Endothelial cell of umbilical vein (primary cell): ENCODE results near the gene TAPBP. TPM values are rescaled to one million over a fixed set of nuclear protein-coding genes. Genes with fewer than 3 reads are reported as not detected.

Experiments used
- BruUV-seq: library from RNA; stranded (reverse); fragments of 400-500 nt; replicated peaks from 2 replicates; lab custom pipeline; 2021; lab: Mats Ljungman, UMichigan
- CTCF ChIA-PET: fragments of 300-600, 350-600 bp; sonication (Branson Sonifier 250); formaldehyde crosslinking; loops from one replicate; lab custom pipeline; 2021; ENCODE audit warnings: antibody characterized with exemption, inconsistent platforms; lab: Charles Lee
- POLR2A ChIA-PET: fragments of 300-600, 350-600 bp; sonication (Branson Sonifier 250); formaldehyde crosslinking; loops from one replicate; lab custom pipeline; 2021; ENCODE audit warnings: antibody characterized with exemption, inconsistent platforms; lab: Charles Lee
- DNase-seq: peaks from one replicate; pipeline ENCODE4 v3.0.0-alpha.2; 2011; ENCODE audit warnings: low read depth, low spot score
- FAIRE-seq: peaks from 2 replicates; lab custom pipeline; 2011; peaks lifted over from hg19 to GRCh38; lab: Jason Lieb, UNC
- H2AFZ ChIP-seq: 2 replicates; pipeline ENCODE4 v1.6.0; 2012; ENCODE audit warnings: low read depth, low read length, control low read depth, inconsistent platforms
- H3K27ac ChIP-seq: 2 replicates; pipeline ENCODE4 v1.5.1; 2011; ENCODE audit warnings: low read depth, mild to moderate bottlenecking, control low read depth, low read length, moderate library complexity; ENCODE audit not compliant: insufficient read depth
- H3K27me3 ChIP-seq, 2 experiments: 2 replicates each; pipeline versions ENCODE4 v1.6.0 to v1.6.1; 2011; ENCODE audit warnings: low read length in 2 of 2, mixed read lengths in 1 of 2; ENCODE audit not compliant: control insufficient read depth in 2 of 2, insufficient read depth in 2 of 2
- H3K36me3 ChIP-seq, 2 experiments: 2 replicates in 1 of 2; 3 replicates in 1 of 2; pipeline ENCODE4 v1.5.1; 2011; ENCODE audit warnings: low read length in 2 of 2, mild to moderate bottlenecking in 1 of 2, moderate library complexity in 1 of 2; ENCODE audit not compliant: control insufficient read depth in 2 of 2, insufficient read depth in 2 of 2; ENCODE audit errors: extremely low read depth in 1 of 2
- H3K4me1 ChIP-seq: 3 replicates; pipeline ENCODE4 v1.5.1; 2011; ENCODE audit warnings: mild to moderate bottlenecking, low read length; ENCODE audit not compliant: control insufficient read depth, insufficient read depth; ENCODE audit errors: extremely low read depth
- H3K4me2 ChIP-seq: 2 replicates; pipeline ENCODE4 v1.6.1; 2011; ENCODE audit warnings: low read length, control low read depth, mixed read lengths; ENCODE audit not compliant: insufficient read depth
- H3K4me3 ChIP-seq, 3 experiments: fragments of 200-600 bp in 1 of 3; sonication (generic), shearing (Covaris generic) in 1 of 3; replicated peaks in 1 of 3; 2 replicates each; pipeline ENCODE4 v1.5.1; 2011 to 2016; ENCODE audit warnings: control low read depth in 3 of 3, low read length in 3 of 3, mild to moderate bottlenecking in 2 of 3, inconsistent platforms in 1 of 3, low read depth in 1 of 3, moderate library complexity in 1 of 3; ENCODE audit not compliant: insufficient read depth in 1 of 3
- H3K79me2 ChIP-seq: 2 replicates; pipeline ENCODE4 v1.6.0; 2012; ENCODE audit warnings: low read length, inconsistent platforms; ENCODE audit not compliant: control insufficient read depth, insufficient read depth
- H3K9ac ChIP-seq: replicated peaks from 2 replicates; pipeline ENCODE3; 2011; ENCODE audit warnings: low read length, control low read depth; ENCODE audit not compliant: insufficient read depth; ENCODE audit errors: extremely low read depth
- H3K9me1 ChIP-seq: replicated peaks from 3 replicates; pipeline ENCODE4 v1.6.0; 2011; ENCODE audit warnings: mild to moderate bottlenecking, low read length; ENCODE audit not compliant: control insufficient read depth, insufficient read depth; ENCODE audit errors: extremely low read depth
- H3K9me3 ChIP-seq: replicated peaks from 2 replicates; pipeline ENCODE4 v1.5.1; 2012; ENCODE audit warnings: low read length, inconsistent platforms; ENCODE audit not compliant: control insufficient read depth, insufficient read depth
- H4K20me1 ChIP-seq: replicated peaks from 2 replicates; pipeline ENCODE3; 2011; ENCODE audit warnings: mild to moderate bottlenecking, low read length; ENCODE audit not compliant: control insufficient read depth, insufficient read depth; ENCODE audit errors: extremely low read depth
- CTCF ChIP-seq, 2 donors: IDR thresholded peaks; 1 replicate in 1 of 2; 2 replicates in 1 of 2; pipeline ENCODE4 v1.5.1; 2011; ENCODE audit warnings: low read length in 2 of 2, mild to moderate bottlenecking in 2 of 2, moderate library complexity in 2 of 2, control low read depth in 1 of 2, inconsistent platforms in 1 of 2, low read depth in 1 of 2; ENCODE audit not compliant: insufficient read depth in 1 of 2; ENCODE audit errors: extremely low read depth in 1 of 2
- EZH2 ChIP-seq: IDR thresholded peaks from 2 replicates; pipeline ENCODE4 v1.6.1; 2012; ENCODE audit warnings: borderline replicate concordance, low read depth, mild to moderate bottlenecking, moderate library complexity, low read length, inconsistent platforms; ENCODE audit not compliant: severe bottlenecking
- FOS ChIP-seq: IDR thresholded peaks from 2 replicates; pipeline ENCODE4 v1.6.1; 2011; ENCODE audit warnings: mild to moderate bottlenecking, low read length, moderate library complexity, borderline replicate concordance; ENCODE audit not compliant: insufficient read depth
- GATA2 ChIP-seq: IDR thresholded peaks from 2 replicates; pipeline ENCODE4 v1.7.0; 2011; ENCODE audit warnings: low read depth, mild to moderate bottlenecking, moderate library complexity, mixed read lengths, low read length; ENCODE audit not compliant: insufficient read length, insufficient read depth
- JUN ChIP-seq: IDR thresholded peaks from 2 replicates; pipeline ENCODE4 v1.6.1; 2011; ENCODE audit warnings: borderline replicate concordance, low read depth; ENCODE audit not compliant: insufficient read length, insufficient read depth
- MAX ChIP-seq: IDR thresholded peaks from 2 replicates; pipeline ENCODE4 v1.6.1; 2011; ENCODE audit not compliant: insufficient read depth, insufficient read length
- MYC ChIP-seq: IDR thresholded peaks from one replicate; pipeline ENCODE4 v1.6.1; 2011; ENCODE audit warnings: mild to moderate bottlenecking, low read depth, low read length
- POLR2A ChIP-seq: IDR thresholded peaks from 2 replicates; pipeline ENCODE4 v1.6.1; 2012; ENCODE audit warnings: low read depth, mild to moderate bottlenecking, control low read depth, low read length
- POLR2AphosphoS5 ChIP-seq: IDR thresholded peaks from 2 replicates; pipeline ENCODE4 v1.6.1; 2012; ENCODE audit warnings: low read depth, mild to moderate bottlenecking, control low read depth, low read length, moderate library complexity; ENCODE audit not compliant: insufficient read depth
- dilution Hi-C: fragments of 300-500 bp; cut with MboI; formaldehyde crosslinking; loops from one replicate; pipeline ENCODE4 v1.15.0; 2019; ENCODE audit warnings: low sequenced_read_pairs; ENCODE audit not compliant: extremely low pct_ligation_motif_present
- intact Hi-C: fragments of 100-400 bp; cut with micrococcal nuclease; formaldehyde crosslinking; loops from one replicate; pipeline ENCODE4 v1.10.0; 2022
- polyA plus RNA-seq, 4 experiments: library from polyadenylated mRNA; depleted of rRNA in 3 of 4; stranded (reverse) in 3 of 4; unstranded in 1 of 4; fragments of >200 nt; gene quantifications; 2 replicates each; pipeline versions ENCODE4 v1.2.1 to v1.2.3, GENCODE V29; 2011 to 2012; ENCODE audit warnings: missing spikeins in 1 of 4
- total RNA-seq: library from RNA; stranded (reverse); gene quantifications from 2 replicates; pipeline ENCODE4 v1.2.3, GENCODE V29; 2021

The TAPBP gene
- total and polyA plus RNA-seq, 2 donors (not counting 3 experiments of a cell fraction or from before 2014, with no cell fraction given), result 69.6 to 98.0 TPM

GRCh38 chr6:33316603-33317418 is 2.9 kb upstream of the TAPBP start:
- peaks cover 40% of the 10 kb centered on the region for H3K79me2 ChIP-seq
- no peaks in the 10 kb centered on the region for H4K20me1 ChIP-seq
- peaks cover 54% of the 10 kb centered on the region for H3K4me1 ChIP-seq
- dilution Hi-C loops (no loop called here), intact Hi-C loops (loop anchor here (10.0 kb wide), 1 partner anchor 258 kb away; no protein-coding TSS in a partner anchor)
- no peak overlapping the region for H3K27ac ChIP-seq
- ChIA-PET CTCF (interaction anchor here (1.1 to 1.8 kb wide), 3 partner anchors 8 to 39 kb away, joined by 3 to 17 read pairs (median 4); partner anchors contain the start of genes B3GALT4 and RGL2), POLR2A (interaction anchor here (0.9 to 1.4 kb wide), 4 partner anchors 18 to 469 kb away, joined by 3 to 10 read pairs (median 6); partner anchors contain the start of genes RGL2, RPS18 and VPS52)
- H3K27me3 ChIP-seq, result no peaks in the 10 kb centered on the region
- H3K9ac ChIP-seq, result no peak overlapping the region
- no peak for FAIRE-seq
- H3K9me3 ChIP-seq, result no peaks in the 10 kb centered on the region
- peaks cover 5 to 22% of the 10 kb centered on the region in 2 experiments for H3K36me3 ChIP-seq
- peak overlapping the region in 2 of 3 experiments; percentile 29 to 60 for H3K4me3 ChIP-seq
- peak overlapping the region; percentile 45 for H3K4me2 ChIP-seq
- H3K9me1 ChIP-seq, result no peaks in the 10 kb centered on the region
- H2AFZ ChIP-seq, result no peak overlapping the region
- TF ChIP-seq MYC (no peak), POLR2A (no peak), JUN (no peak), MAX (no peak), GATA2 (no peak), CTCF (IDR thresholded peaks at IDR 0.05; ENCODE audit: extremely low read depth in 1 of 2, insufficient read depth in 1 of 2, low read depth in 1 of 2, low read length in 2 of 2) (no peak), EZH2 (no peak), FOS (no peak), POLR2AphosphoS5 (no peak)
- no peak for DNase-seq
- no TSS peak for BruUV-seq
